GM20000 (cell line): ENCODE results near the gene FCAMR.

Experiments
- DNase-seq: peaks from one replicate; pipeline ENCODE4 v3.0.0; 2012; ENCODE audit warnings: low spot score
- CTCF ChIP-seq: IDR thresholded peaks from 2 replicates; pipeline ENCODE4 v1.5.1; 2012; ENCODE audit warnings: mild to moderate bottlenecking, control low read depth; ENCODE audit errors: extremely low read depth, missing control alignments

The FCAMR gene

GRCh38 chr1:206975306-206975705 is 5.0 kb upstream of the FCAMR start:
- DNase-seq: no peak
- no peak for TF ChIP-seq CTCF

- TF ChIP-seq CTCF: no peak
- DNase-seq: no peak
Observed at GRCh38 chr1:206974140-206974539, 3.9 kb upstream of the FCAMR start.

- TF ChIP-seq CTCF: no peak
- DNase-seq: no peak
Observed at GRCh38 chr1:206972728-206973127, 2.5 kb upstream of the FCAMR start.

- DNase-seq: no peak
- TF ChIP-seq CTCF: no peak
Observed at GRCh38 chr1:206971029-206971655, 882 bp upstream of the FCAMR start.

GRCh38 chr1:206969090-206969489 is 1.2 kb downstream of the FCAMR start:
- TF ChIP-seq CTCF: no peak
- DNase-seq: no peak

GRCh38 chr1:206967096-206967849 is 3.0 kb downstream of the FCAMR start:
- no peak for TF ChIP-seq CTCF
- peak; percentile 31 for DNase-seq

GRCh38 chr1:206965781-206966180 is 4.5 kb downstream of the FCAMR start:
- no peak for DNase-seq

More at GRCh38 chr1:206965781-206966180, 4.5 kb downstream of the FCAMR start:
- no peak for TF ChIP-seq CTCF
